Measurements from ENCODE around the gene PLPP4. TPM values are rescaled to one million over a fixed set of nuclear protein-coding genes. Genes with fewer than 3 reads are reported as not detected.

PLPP4 gene
- total RNA-seq, 3 donors from 2014 or later: not detected

GRCh38 chr10:120570418-120570817 is 113.4 kb downstream of the PLPP4 start:
- intact Hi-C loops (cut with DNase I; ENCODE audit: low total_unique reads): no loop called here
- Histone ChIP-seq H3K4me1 (no peaks in the 10 kb centered on the region), H3K27ac (no peak overlapping the region), H3K36me3 (no peaks in the 10 kb centered on the region), H3K9me3 (no peaks in the 10 kb centered on the region), H3K27me3 (no peaks in the 10 kb centered on the region), H3K4me3 (no peak overlapping the region)
- DNase-seq (ENCODE audit: low spot score in 2 of 2): no peak
- TF ChIP-seq POLR2AphosphoS5 (IDR thresholded peaks at IDR 0.05) (no peak), POLR2A (IDR thresholded peaks at IDR 0.05) (no peak), CTCF (IDR thresholded peaks at IDR 0.05) (no peak)

GRCh38 chr10:120571266-120571665 is 114.2 kb downstream of the PLPP4 start:
- intact Hi-C loops (cut with DNase I; ENCODE audit: low total_unique reads): no loop called here
- no peak overlapping the region for H3K4me3 ChIP-seq
- no peaks in the 10 kb centered on the region for H3K9me3 ChIP-seq
- no peak for TF ChIP-seq CTCF (IDR thresholded peaks at IDR 0.05)
- no peak for TF ChIP-seq POLR2A (IDR thresholded peaks at IDR 0.05)
- TF ChIP-seq POLR2AphosphoS5 (IDR thresholded peaks at IDR 0.05): no peak
- DNase-seq (ENCODE audit: low spot score in 2 of 2): no peak
- no peaks in the 10 kb centered on the region for H3K4me1 ChIP-seq
- no peaks in the 10 kb centered on the region for H3K27me3 ChIP-seq
- no peak overlapping the region for H3K27ac ChIP-seq
- no peaks in the 10 kb centered on the region for H3K36me3 ChIP-seq

- DNase-seq (ENCODE audit: low spot score in 2 of 2): no peak
- Histone ChIP-seq H3K27me3 (no peaks in the 10 kb centered on the region), H3K4me1 (no peaks in the 10 kb centered on the region), H3K36me3 (no peaks in the 10 kb centered on the region), H3K4me3 (no peak overlapping the region), H3K9me3 (no peaks in the 10 kb centered on the region), H3K27ac (no peak overlapping the region)
- TF ChIP-seq POLR2A (IDR thresholded peaks at IDR 0.05): no peak
- no peak for TF ChIP-seq CTCF (IDR thresholded peaks at IDR 0.05)
- TF ChIP-seq POLR2AphosphoS5 (IDR thresholded peaks at IDR 0.05): no peak
- intact Hi-C loops (cut with DNase I; ENCODE audit: low total_unique reads): no loop called here
Observed at GRCh38 chr10:120572307-120572706, 115.3 kb downstream of the PLPP4 start.

- Histone ChIP-seq H3K4me3 (no peak overlapping the region), H3K36me3 (no peaks in the 10 kb centered on the region), H3K27me3 (no peaks in the 10 kb centered on the region), H3K4me1 (no peaks in the 10 kb centered on the region), H3K27ac (no peak overlapping the region), H3K9me3 (no peaks in the 10 kb centered on the region)
- intact Hi-C loops (cut with DNase I; ENCODE audit: low total_unique reads): no loop called here
- DNase-seq (ENCODE audit: low spot score in 2 of 2): no peak
- no peak for TF ChIP-seq CTCF (IDR thresholded peaks at IDR 0.05)
- no peak for TF ChIP-seq POLR2AphosphoS5 (IDR thresholded peaks at IDR 0.05)
- TF ChIP-seq POLR2A (IDR thresholded peaks at IDR 0.05): no peak
Observed at GRCh38 chr10:120573355-120573754, 116.3 kb downstream of the PLPP4 start.

- no peak for DNase-seq (ENCODE audit: low spot score in 2 of 2)
- no peaks in the 10 kb centered on the region for H3K9me3 ChIP-seq
- intact Hi-C loops (cut with DNase I; ENCODE audit: low total_unique reads): no loop called here
- H3K27ac ChIP-seq: no peak overlapping the region
- H3K27me3 ChIP-seq: no peaks in the 10 kb centered on the region
- H3K4me3 ChIP-seq: no peak overlapping the region
- no peak for TF ChIP-seq POLR2A (IDR thresholded peaks at IDR 0.05)
- TF ChIP-seq CTCF (IDR thresholded peaks at IDR 0.05): no peak
- H3K36me3 ChIP-seq: no peaks in the 10 kb centered on the region
- H3K4me1 ChIP-seq: no peaks in the 10 kb centered on the region
Observed at GRCh38 chr10:120574981-120575380, 118.0 kb downstream of the PLPP4 start.
